Panc1 (cell line): ENCODE data around the gene BRIX1.

Source experiments
- CTCF ChIP-seq: fragments of 450-650 bp; IDR thresholded peaks from 2 replicates; pipeline ENCODE4 v1.5.1; 2017; ENCODE audit warnings: mild to moderate bottlenecking
- POLR2AphosphoS5 ChIP-seq: IDR thresholded peaks from 2 replicates; pipeline ENCODE4 v1.6.1; 2012; ENCODE audit warnings: mild to moderate bottlenecking, low read depth, low read length, moderate library complexity
- TCF7L2 ChIP-seq: IDR thresholded peaks from 2 replicates; pipeline ENCODE4 v1.6.1; 2011; ENCODE audit warnings: mild to moderate bottlenecking, low read depth, low read length, inconsistent platforms
- TF ChIP-seq, protein P1 (sequence below), 2 experiments: IDR thresholded peaks; 2 replicates each; pipeline ENCODE4 v1.6.1; 2011 to 2012; ENCODE audit warnings: low read depth in 2 of 2, control low read depth in 1 of 2, low read length in 1 of 2, mild to moderate bottlenecking in 1 of 2, moderate library complexity in 1 of 2; ENCODE audit not compliant: insufficient read depth in 1 of 2

DNA sequence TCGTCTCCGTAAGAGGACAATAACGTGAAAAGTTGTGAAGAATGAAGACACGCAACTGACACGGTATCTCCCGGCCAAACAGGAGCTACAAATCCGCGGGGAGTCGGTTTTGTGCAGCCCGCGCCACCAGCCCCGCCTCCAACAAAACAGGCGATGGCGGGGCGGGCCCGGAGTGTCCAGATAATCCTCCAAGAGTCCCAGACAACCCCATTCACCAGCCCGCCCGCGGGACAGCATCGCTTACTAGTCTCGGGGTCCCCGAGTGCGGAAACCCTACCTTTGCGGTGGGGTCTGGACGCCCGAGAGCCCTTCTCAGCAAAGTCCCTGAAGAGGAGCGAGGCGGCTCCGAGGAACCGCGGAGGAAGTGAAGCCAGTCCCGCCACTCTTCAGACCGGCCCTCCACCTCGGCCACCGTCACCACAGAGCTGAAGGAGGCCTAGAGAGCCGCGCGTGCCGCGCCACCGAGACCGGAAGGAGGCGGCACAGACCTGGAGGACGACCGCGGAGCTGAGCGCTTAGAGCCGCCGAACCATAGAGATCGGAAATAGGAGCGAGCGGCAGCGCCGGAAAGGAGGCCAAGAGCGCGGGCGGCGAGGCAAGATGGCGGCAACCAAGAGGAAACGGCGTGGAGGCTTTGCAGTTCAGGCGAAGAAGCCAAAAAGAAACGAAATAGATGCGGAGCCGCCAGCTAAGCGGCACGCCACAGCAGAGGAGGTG, at the start of gene BRIX1, which contains the start of gene RAD1:
- no peak for TF ChIP-seq CTCF
- peak; percentile 84 for TF ChIP-seq POLR2AphosphoS5
- TF ChIP-seq, protein P1, sequence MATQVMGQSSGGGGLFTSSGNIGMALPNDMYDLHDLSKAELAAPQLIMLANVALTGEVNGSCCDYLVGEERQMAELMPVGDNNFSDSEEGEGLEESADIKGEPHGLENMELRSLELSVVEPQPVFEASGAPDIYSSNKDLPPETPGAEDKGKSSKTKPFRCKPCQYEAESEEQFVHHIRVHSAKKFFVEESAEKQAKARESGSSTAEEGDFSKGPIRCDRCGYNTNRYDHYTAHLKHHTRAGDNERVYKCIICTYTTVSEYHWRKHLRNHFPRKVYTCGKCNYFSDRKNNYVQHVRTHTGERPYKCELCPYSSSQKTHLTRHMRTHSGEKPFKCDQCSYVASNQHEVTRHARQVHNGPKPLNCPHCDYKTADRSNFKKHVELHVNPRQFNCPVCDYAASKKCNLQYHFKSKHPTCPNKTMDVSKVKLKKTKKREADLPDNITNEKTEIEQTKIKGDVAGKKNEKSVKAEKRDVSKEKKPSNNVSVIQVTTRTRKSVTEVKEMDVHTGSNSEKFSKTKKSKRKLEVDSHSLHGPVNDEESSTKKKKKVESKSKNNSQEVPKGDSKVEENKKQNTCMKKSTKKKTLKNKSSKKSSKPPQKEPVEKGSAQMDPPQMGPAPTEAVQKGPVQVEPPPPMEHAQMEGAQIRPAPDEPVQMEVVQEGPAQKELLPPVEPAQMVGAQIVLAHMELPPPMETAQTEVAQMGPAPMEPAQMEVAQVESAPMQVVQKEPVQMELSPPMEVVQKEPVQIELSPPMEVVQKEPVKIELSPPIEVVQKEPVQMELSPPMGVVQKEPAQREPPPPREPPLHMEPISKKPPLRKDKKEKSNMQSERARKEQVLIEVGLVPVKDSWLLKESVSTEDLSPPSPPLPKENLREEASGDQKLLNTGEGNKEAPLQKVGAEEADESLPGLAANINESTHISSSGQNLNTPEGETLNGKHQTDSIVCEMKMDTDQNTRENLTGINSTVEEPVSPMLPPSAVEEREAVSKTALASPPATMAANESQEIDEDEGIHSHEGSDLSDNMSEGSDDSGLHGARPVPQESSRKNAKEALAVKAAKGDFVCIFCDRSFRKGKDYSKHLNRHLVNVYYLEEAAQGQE (IDR thresholded peaks at IDR 0.05; ENCODE audit: insufficient read depth in 1 of 2, low read depth in 2 of 2, low read length in 1 of 2) = 0 out of 4 replicates have a peak, but pooled peaks of 1 of the 2 experiments have one; percentile 19
- TF ChIP-seq TCF7L2 = peak; percentile 43; the same call in 1 of the 2 replicates
